ENCODE data around the gene ACADSB.

The ACADSB gene

DNA sequence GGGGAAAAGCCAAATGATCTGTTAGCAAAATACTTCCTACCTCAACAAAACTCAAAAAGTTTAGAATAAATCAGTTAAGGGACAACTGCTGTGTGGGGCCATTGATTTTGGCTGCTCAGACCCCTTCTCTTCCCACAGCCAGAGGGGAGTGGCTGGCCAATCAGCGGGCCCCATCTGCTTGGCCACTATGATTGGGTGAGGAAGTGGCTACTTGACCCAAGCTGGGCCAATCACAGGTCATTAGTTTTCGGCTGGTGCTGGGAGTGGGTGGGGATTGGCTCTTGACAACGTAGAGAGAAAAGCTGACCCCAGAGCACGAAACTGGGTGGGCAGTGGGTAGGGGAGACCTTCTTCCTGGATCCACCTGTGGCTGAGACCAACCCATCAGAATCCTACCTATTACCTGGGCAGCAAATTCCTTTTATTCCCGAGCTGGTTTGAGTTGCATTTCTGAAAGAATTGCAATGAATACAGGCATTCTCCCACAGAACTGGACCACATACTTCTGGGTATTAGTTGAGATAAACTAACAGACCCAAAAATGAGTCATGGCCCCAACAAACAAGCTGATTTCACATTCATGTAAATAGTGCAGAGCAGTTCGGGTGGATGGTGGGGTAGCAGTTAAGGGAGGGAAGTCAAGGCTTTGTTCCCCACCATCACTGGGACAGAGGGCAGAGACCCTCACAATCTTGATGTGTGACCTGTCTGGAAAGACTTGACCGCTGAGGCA is 91.4 kb downstream of the ACADSB start:
- DNase-seq (ENCODE audit: low read depth) = no peak

DNA sequence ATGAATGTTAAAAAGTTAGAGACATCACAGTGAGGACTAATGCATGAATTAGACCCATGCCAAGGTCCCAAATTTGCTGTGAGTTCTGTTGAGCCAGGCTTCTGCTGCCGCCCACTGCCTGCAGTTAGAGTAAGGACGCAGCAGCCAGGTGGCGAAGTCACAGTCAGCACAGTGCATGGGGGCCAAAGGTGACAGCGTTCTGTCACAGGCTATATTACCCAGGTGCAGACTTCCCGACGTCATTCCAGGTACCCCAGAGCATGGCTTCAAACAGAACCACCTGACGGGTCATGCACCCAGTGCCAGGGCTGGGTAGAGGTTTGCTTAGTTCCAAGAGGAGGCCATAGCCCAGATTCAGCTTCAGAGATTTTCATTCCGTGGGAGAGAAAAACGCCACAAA is 93.1 kb downstream of the ACADSB start:
- no peak for DNase-seq (ENCODE audit: low read depth)

DNA sequence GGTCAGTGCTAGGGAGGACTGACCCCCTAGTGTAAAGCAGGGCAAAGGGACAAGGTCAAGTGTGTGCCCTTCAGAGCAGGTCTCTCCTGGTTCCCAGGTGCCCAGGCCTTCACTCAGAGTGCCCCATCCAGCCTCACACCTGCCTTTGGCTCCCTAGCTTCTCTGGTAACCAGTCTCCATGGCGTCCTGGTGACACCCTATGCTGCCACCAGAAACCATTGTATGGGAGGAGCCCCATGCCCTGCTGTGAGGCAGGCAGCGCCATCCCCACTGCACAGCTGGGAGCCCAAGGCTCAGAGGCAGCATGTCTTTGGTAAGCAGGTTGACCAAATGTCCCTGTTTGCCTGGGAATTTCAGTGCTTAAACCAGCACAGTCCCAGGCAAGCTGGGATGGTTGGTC is 93.9 kb downstream of the ACADSB start:
- no peak for DNase-seq (ENCODE audit: low read depth)

DNA sequence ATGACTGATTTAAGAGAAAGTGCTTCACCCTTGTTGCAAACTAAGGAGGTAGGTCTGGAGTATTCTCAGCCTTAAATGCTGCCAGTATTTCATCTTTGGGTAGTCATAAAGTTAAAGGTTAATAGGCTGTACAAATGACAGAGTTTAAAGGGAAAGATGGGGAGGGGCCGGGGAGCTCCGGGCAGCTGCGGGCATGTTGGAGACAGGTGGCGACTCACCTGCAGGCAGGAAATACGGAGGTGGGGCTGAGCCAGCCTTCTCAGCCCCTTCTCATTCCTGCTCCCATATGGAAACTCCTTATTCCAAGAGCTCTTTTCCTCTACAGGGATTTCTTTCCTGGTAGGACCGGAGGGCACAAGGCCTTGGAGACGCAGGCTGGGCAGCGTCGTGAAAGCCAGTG is 95.1 kb downstream of the ACADSB start:
- DNase-seq (ENCODE audit: low read depth) = no peak
